Colonic mucosa (tissue), 4 donors: ENCODE data around the gene ZNF552. TPM values are rescaled to one million over a fixed set of nuclear protein-coding genes. Genes with fewer than 3 reads are reported as not detected.
"Not testable (repeated sequence)": the region's sequence is repeated elsewhere in the genome, so short reads cannot be mapped to it uniquely, and the experiment has no call there.

ENCODE experiments used
- DNase-seq: peaks from one replicate; pipeline ENCODE4 v3.0.0-alpha.2; 2020
- H3K27ac ChIP-seq: fragments of 200-600 bp; one replicate; pipeline ENCODE4 v1.8.0; 2021
- H3K27me3 ChIP-seq: fragments of 200-600 bp; one replicate; pipeline ENCODE4 v1.8.0; 2021
- H3K36me3 ChIP-seq: fragments of 200-600 bp; one replicate; pipeline ENCODE4 v1.8.0; 2021
- H3K4me1 ChIP-seq: fragments of 200-600 bp; one replicate; pipeline ENCODE4 v1.8.0; 2021; ENCODE audit warnings: mild to moderate bottlenecking
- H3K4me3 ChIP-seq: fragments of 200-600 bp; one replicate; pipeline ENCODE4 v1.8.0; 2021
- H3K9ac ChIP-seq, 2 donors: one replicate each; pipeline ENCODE4 v1.7.0; 2013; ENCODE audit warnings: control low read depth in 2 of 2, low read depth in 2 of 2, low read length in 2 of 2
- H3K9me3 ChIP-seq: fragments of 200-600 bp; one replicate; pipeline ENCODE4 v1.8.0; 2021
- CTCF ChIP-seq: fragments of 200-600 bp; IDR thresholded peaks from one replicate; pipeline ENCODE4 v1.8.0; 2022; ENCODE audit warnings: antibody characterized with exemption, mild to moderate bottlenecking
- intact Hi-C: fragments of 100-400 bp; cut with DNase I; formaldehyde crosslinking; loops from one replicate; pipeline ENCODE4 v1.14.1; 2022
- total RNA-seq, 2 donors: library from RNA; stranded (reverse); fragmentation: NEBNext Ultra II Directional in 1 of 2; extraction: Animal tissue kit (Norgen Biotek cat#: 25700) in 1 of 2; gene quantifications; one replicate each; pipeline ENCODE4 v1.2.1, GENCODE V29; 2021
- donor health status: healthy.
- donor health status: DM: no; HTN: no; CAD: no.
- donor health status: DM: no; HTN: no; CAD: no.

The ZNF552 gene
- total RNA-seq, 2 donors from 2014 or later: 21.7 to 24.8 TPM

GRCh38 chr19:57821095-57821494, 6.4 kb upstream of the ZNF552 start:
- Histone ChIP-seq H3K9ac (peak overlapping the region in 1 of 2 donors; percentile 99), H3K4me3 (peak overlapping the region; percentile 75), H3K4me1 (peaks cover 10% of the 10 kb centered on the region)
- H3K27me3 ChIP-seq, H3K27ac ChIP-seq, H3K36me3 ChIP-seq, intact Hi-C loops, DNase-seq, H3K9me3 ChIP-seq: not testable (repeated sequence)

GRCh38 chr19:57820599-57820998, 5.9 kb upstream of the ZNF552 start:
- Histone ChIP-seq H3K9me3 (no peaks in the 10 kb centered on the region), H3K27me3 (no peaks in the 10 kb centered on the region), H3K36me3 (no peaks in the 10 kb centered on the region), H3K27ac (peak overlapping the region; percentile 73), H3K4me3 (peak overlapping the region; percentile 75), H3K9ac (peak overlapping the region; percentile 95 to 99), H3K4me1 (peaks cover 10% of the 10 kb centered on the region)
- no peak for DNase-seq
- TF ChIP-seq CTCF: no peak
- intact Hi-C loops: no loop called here

GRCh38 chr19:57819475-57820148, 4.9 kb upstream of the ZNF552 start:
- DNase-seq: peak; percentile 95
- TF ChIP-seq CTCF: no peak
- Histone ChIP-seq H3K4me1 (peaks cover 10% of the 10 kb centered on the region), H3K4me3 (peak overlapping the region; percentile 75), H3K9ac (peak overlapping the region; percentile 95 to 99), H3K27ac (peak overlapping the region; percentile 73), H3K36me3 (no peaks in the 10 kb centered on the region), H3K27me3 (no peaks in the 10 kb centered on the region), H3K9me3 (no peaks in the 10 kb centered on the region)
- intact Hi-C loops: no loop called here

- no peak for TF ChIP-seq CTCF
- no peak overlapping the region for H3K9ac ChIP-seq
- no peaks in the 10 kb centered on the region for H3K27me3 ChIP-seq
- no peak overlapping the region for H3K27ac ChIP-seq
- H3K4me3 ChIP-seq: no peak overlapping the region
- no peaks in the 10 kb centered on the region for H3K36me3 ChIP-seq
- DNase-seq: no peak
- H3K9me3 ChIP-seq: no peaks in the 10 kb centered on the region
- intact Hi-C loops: no loop called here
- H3K4me1 ChIP-seq: peaks cover 10% of the 10 kb centered on the region
Measured at GRCh38 chr19:57818378-57818777, 3.7 kb upstream of the ZNF552 start.

- Histone ChIP-seq H3K4me1 (peaks cover 11% of the 10 kb centered on the region), H3K9me3 (no peaks in the 10 kb centered on the region)
Measured at GRCh38 chr19:57817976-57818375, 3.3 kb upstream of the ZNF552 start.

More at GRCh38 chr19:57817976-57818375, 3.3 kb upstream of the ZNF552 start:
- Histone ChIP-seq H3K27ac (no peak overlapping the region), H3K4me3 (no peak overlapping the region), H3K27me3 (no peaks in the 10 kb centered on the region), H3K36me3 (no peaks in the 10 kb centered on the region), H3K9ac (no peak overlapping the region)
- no peak for TF ChIP-seq CTCF
- intact Hi-C loops: no loop called here
- DNase-seq: no peak
